Ammon's horn (tissue), 1 donor: Measurements from ENCODE around the gene IFT43.

Source experiments
- DNase-seq: peaks from one replicate; pipeline ENCODE4 v3.0.0-alpha.2; 2016; ENCODE audit warnings: low spot score

The IFT43 gene

GRCh38 chr14:75985618-75986438 lies at the start of gene IFT43:
TSS of gene IFT43 (plus strand) at chr14:75985763. CDS start at chr14:75985787, 24 bp downstream.
- peak; percentile 96 for DNase-seq

- DNase-seq: no peak
Observed at GRCh38 chr14:75939200-75939599, 46.4 kb upstream of the IFT43 start.

- no peak for DNase-seq
Observed at GRCh38 chr14:75941030-75941429, 44.5 kb upstream of the IFT43 start.

DNA sequence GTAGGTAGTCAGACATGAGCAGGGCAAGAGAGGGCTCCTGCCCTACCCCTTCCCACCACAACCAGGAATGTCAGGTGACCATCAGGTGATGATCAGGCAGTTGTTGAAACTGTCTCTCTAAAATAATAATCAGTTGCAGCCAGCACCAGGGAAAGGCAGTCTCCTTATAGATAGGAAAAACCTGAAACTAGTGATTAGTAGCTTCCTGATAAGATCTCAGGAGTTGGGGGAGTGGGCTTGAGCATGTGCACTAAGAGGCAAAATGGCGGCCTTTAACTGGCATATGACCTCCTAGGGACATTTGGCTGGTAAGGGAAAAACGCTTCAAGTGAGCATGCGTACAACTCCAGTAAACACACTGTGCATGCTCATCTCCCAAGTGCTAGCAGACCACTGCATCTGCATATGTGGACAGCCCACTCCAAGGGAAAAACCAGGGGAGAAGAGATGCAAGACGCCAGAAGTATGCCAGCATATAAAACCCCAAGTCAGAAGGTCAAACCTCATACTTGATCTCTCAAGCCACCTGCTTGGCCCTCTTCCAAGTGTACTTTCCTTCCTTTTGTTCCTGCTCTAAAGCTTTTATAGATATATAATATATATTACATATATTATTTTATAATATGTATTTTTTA lies 40.8 kb upstream of the IFT43 start:
- no peak for DNase-seq

DNA sequence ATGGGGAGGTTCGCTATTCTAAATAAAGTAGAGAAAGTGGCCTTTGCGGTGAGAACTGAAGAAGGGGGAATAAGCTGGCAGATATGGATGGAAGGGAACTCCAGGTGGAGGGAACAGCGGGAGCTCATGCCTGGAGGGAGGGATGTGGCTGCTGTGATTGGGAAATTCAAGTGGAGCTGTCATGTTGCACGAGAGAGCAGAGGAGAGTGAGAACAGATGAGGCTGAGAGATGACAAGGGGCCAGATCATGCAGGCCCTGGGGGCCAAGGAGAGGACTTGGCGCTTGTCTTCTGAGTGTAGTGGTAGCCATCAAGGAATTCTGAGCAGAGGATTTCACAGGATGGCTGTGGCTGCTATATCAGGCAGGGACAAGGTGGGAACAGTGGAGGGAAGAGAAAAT lies 38.8 kb upstream of the IFT43 start:
- no peak for DNase-seq

DNA sequence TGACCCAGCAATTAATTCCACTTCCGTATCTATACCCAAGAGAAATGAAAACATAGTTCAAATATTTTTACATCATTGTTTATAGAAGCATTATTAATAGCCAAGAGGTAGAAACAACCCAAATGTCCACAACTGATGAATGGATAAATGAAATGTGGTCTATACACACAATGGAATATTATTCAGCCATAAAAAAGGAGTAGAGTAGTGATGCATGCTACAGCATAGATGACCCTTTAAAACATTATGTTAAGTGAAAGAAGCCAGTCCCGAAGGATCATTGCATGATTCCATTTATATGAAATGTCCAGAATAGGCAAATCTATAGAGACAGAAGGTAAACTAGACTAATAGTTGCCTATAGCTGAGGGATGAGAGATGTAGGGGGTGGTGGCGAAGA lies 33.1 kb upstream of the IFT43 start:
- DNase-seq: no peak

GRCh38 chr14:75959031-75959430 lies 26.5 kb upstream of the IFT43 start:
- DNase-seq: no peak

GRCh38 chr14:75960231-75960630 lies 25.3 kb upstream of the IFT43 start:
- no peak for DNase-seq

- DNase-seq: no peak
Observed at GRCh38 chr14:75961662-75962061, 23.9 kb upstream of the IFT43 start.

GRCh38 chr14:75967866-75968265 lies 17.7 kb upstream of the IFT43 start:
- no peak for DNase-seq

DNA sequence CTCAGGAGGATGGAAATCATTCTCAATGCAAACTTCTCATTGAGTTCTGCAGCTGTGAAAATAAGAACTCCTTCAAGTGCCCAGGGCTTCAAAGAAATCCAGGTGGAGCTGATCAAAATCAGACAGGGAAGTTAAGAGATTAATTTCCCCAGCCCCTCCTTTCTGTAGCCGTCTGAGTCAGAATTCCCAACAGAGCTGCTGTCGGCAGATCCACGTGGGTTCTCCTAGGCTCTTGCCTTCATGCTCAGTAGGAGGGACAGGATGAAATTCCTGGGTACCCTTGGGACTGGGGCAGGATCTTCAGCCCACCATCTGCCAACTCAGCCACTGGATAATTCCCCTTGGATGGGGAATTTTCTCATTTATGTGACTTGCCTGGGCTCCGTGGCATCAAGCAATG lies 17.1 kb upstream of the IFT43 start:
- no peak for DNase-seq

- DNase-seq: no peak
Observed at GRCh38 chr14:75969126-75969525, 16.4 kb upstream of the IFT43 start.

DNA sequence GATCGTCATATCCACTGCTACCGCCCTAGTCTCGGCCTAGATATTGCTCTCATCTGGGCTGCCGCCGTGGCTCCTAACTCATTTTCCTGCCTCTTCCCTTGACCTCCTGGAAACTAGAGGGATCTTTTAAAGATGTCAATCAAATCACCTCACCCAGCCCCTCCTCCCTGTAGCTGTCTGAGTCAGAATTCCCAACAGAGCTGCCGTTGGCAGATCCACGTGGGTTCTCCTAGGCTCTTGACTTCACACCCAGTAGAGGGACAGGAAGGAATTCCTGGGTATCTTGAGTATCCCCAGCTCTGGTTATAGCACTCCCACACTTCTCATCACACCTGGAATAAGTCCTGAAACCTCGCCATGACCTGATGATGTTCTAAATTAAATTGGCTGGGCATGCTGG lies 15.7 kb upstream of the IFT43 start:
- no peak for DNase-seq

DNA sequence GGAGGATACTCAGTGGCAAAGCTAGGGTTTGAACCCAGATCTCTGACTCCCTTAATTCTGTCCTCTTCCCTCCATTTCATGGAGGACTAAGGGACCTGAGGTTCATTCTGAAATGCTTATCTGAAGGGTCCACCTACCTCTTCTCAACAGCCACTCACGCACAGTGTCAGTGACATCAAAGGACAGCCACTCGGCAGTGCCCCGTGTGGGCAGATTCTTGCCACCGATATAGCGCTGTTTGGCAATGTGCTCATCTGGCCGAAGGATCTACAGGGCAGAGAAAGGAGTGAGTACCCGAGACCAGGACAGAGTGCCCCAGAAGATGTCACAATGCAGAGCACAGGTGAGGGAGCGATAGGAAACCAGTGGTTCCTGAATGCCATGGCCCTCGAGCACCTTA lies 14.6 kb upstream of the IFT43 start:
- no peak for DNase-seq

- DNase-seq: no peak
Observed at GRCh38 chr14:75971509-75971908, 14.1 kb upstream of the IFT43 start.

DNA sequence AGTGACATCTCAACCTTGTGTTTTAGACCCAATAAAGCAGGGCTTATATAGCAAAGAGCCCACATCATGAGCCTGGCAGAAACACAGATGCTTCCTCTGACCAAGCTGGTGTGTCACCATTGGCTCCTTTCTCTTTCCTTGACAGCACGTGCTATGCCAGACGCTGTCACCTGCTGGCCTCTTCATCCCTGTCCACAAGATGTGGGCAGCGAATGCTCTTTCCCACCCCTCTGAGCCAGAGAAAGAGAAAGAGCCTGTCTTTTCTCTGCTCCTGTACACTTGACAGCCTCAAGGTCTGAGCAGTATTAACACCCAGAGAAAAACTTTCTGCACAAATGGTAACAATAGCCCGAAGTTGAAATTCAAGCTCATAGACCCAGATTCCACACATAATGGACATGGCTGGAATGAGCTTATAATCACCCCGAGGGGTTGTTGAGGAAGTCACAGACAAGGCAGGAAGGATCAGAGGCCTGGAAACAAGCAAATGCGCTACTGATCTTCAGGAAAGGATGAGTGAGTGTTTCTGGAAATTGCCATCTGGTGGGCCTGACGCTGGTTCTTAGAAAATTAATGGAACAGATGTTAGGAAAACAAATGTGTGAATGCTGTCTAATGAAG lies 12.7 kb upstream of the IFT43 start:
- DNase-seq: no peak

DNA sequence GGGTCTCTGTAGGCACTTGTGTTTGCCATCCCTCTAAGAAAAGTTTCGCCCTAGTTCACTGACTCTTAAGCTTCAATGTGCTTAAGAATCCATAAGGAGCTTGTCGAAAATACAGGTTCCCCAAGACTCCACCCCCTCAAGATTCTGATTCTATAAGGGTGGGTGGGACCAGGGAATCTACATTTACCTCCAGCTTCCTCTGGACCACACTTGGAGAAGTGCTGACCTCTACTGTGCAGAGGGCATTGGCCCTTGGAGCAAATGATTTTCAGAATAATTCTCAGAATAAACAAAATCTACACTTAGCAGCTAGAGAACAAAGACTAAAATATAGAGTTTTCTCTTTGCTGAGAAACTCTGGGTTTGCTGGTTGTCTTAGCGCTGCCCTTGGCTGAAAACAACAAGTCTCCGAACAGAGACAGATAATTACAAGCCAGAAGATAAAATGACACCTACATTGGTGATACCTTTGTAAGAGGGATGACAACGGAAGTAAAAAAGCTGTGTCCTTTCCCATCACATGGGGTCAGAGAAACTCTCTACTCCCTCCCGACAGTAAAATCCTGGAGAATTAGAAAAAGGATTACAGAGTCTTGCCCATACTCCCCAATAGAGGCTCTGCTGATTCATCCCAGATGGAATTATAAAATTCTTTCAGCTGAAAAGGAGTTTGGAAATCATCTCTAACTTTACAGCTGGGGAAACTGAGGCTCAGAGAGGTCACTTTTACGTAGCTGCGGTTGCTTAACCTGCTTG lies 8.6 kb upstream of the IFT43 start:
- DNase-seq: no peak

DNA sequence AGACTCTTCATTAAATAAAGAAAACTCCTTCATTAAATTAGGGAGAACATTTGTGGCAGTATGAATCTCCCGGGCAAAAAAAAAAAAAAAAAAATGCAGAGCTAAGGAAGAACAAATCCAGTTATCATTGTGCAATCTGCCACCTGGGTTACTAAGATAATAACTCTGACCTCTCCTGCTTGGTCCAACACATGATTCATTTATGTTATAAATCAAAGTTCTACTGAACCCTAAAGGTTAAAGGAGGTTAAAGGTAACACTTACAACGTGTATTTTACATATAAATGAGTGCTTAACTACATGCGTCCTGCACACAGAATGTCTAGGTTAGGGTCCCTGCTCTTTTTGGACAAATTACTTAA lies 8.0 kb upstream of the IFT43 start:
- no peak for DNase-seq

- no peak for DNase-seq
Observed at GRCh38 chr14:75978249-75978731, 7.3 kb upstream of the IFT43 start.

DNA sequence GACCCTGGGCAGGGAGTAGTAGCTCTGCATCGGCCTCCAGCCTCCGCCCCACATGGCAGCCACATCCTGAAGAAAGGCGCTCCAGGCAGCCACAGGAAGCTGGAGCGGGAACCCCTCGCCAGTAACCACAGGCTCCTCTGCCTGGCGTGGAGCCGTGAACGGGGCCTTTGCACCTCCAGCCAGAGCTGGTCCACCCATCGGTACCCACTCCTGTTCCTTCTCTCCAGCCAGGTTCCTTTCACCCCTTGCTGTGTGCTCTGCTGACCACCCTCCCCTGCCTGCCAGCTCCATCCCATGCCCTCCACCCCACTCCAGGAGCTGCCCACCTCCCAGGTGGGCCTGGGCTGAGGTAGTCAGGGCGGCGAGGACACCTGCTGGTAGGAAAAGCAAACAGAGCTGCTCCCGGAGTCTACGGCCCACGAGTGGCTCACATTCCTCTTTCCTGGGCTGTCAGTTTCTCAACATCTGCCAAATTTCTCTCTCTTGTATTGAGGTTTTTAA lies 6.4 kb upstream of the IFT43 start:
- peak; percentile 54 for DNase-seq

DNA sequence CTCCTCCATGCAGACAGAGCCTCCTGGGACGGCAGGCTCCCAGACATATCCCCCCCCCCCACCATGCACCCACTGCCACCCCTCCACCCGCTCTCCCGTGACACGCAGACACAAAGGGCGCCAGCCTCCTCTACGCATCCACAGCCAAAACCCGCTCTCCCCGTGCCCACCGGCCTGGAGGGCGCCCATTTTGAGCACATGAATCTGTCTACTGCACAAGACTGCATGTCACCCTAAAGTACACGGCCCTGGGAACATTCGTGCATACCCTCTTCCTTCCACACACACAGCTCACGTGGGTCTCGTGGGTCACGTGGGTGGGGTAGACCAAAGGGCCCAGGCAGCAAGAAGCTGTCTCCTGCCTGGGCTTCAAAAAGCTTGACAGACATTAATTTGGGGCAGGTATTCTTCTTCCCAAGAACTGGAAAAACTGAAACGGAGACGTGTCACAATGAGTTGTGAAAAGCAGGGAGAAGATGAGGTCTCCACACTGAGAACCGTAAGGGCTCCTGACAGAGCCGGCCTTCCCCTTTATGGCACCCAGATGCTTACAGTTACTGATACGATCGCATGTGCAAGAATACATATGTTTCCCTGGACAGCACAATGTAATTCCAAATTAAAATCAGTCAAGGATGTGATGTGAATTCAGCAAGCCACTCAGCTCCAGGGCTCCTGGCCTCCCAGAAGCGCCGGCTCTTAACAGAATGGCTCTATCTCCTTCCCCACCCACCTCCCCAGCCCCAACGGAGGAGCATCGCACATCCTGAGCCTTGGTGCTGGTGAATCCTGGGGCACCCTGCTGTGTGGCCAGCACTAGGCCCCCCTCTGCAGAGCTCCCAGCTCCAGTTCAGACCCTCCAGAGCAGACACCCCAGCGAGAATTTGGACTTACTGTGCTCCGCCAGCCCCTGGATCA lies 5.7 kb upstream of the IFT43 start:
- peak; percentile 72 for DNase-seq
